Adipocyte (in vitro differentiated cells): ENCODE data around the gene LIMA1.

Experiments
- DNase-seq: peaks from one replicate; pipeline ENCODE4 v3.0.0-alpha.2; 2015; ENCODE audit warnings: low read depth
- H3K27me3 ChIP-seq: replicated peaks from 2 replicates; pipeline ENCODE4 v1.7.0; 2013; ENCODE audit warnings: mild to moderate bottlenecking, low read length, moderate library complexity; ENCODE audit not compliant: control insufficient read depth, insufficient read depth
- H3K36me3 ChIP-seq: 2 replicates; pipeline ENCODE4 v1.7.0; 2013; ENCODE audit warnings: low read length, mild to moderate bottlenecking, moderate library complexity; ENCODE audit not compliant: control insufficient read depth, insufficient read depth, severe bottlenecking
- H3K4me1 ChIP-seq: 2 replicates; pipeline ENCODE4 v1.7.0; 2013; ENCODE audit warnings: mild to moderate bottlenecking, low read length, moderate library complexity; ENCODE audit not compliant: control insufficient read depth, insufficient read depth
- H3K4me3 ChIP-seq: 2 replicates; pipeline ENCODE4 v1.7.0; 2013; ENCODE audit warnings: mild to moderate bottlenecking, low read length, moderate library complexity
- H3K9ac ChIP-seq: 2 replicates; pipeline ENCODE4 v1.7.0; 2013; ENCODE audit warnings: mild to moderate bottlenecking, low read length, moderate library complexity
- H3K9me3 ChIP-seq: 2 replicates; pipeline ENCODE4 v1.7.0; 2013; ENCODE audit warnings: mild to moderate bottlenecking, low read length, moderate library complexity; ENCODE audit not compliant: control insufficient read depth

LIMA1 gene

DNA sequence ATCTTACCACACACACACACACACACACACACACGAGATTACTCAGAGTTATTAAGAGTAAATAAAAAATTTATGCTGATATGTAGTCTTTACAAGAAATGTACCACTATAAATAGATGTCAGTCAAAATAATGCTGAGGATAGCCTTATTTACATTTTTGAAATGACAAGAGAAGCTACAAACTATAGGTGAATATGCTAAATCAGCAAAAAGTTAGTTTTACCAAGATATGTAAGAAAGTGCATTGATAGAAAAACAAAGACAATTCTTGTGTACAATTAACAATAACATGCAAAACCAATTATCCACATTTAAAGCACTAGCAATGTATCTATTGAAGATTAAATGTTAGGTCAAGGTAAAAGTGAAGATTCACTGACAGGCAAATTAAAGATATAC is 69.3 kb downstream of the LIMA1 start:
- H3K9me3 ChIP-seq, result no peaks in the 10 kb centered on the region
- no peak for DNase-seq
- H3K27me3 ChIP-seq, result no peaks in the 10 kb centered on the region
- no peak overlapping the region for H3K4me3 ChIP-seq
- H3K9ac ChIP-seq, result no peak overlapping the region
- peaks cover 57% of the 10 kb centered on the region for H3K4me1 ChIP-seq
- H3K36me3 ChIP-seq, result peaks cover 53% of the 10 kb centered on the region

DNA sequence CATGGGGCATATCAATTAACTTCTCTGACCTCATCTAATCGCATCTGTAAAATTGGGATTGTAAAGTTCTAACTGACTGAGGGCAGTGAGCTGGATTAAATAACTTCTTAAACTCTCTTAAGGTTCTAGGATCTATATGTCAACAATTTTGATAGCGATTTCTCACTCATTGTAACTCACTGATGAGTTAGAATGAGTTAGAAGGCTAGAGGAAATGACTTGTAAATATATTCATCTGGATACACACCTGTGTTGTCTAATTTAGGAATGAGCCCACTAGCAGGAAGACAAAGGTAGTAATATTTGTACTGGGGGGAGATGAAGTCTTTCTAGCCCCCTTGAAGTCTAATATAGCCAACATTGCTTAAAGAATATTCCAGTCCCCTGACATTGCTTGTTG is 69.9 kb downstream of the LIMA1 start:
- Histone ChIP-seq H3K36me3 (peaks cover 57% of the 10 kb centered on the region), H3K9ac (no peak overlapping the region), H3K4me1 (peaks cover 55% of the 10 kb centered on the region), H3K9me3 (no peaks in the 10 kb centered on the region), H3K4me3 (no peak overlapping the region), H3K27me3 (no peaks in the 10 kb centered on the region)
- no peak for DNase-seq

DNA sequence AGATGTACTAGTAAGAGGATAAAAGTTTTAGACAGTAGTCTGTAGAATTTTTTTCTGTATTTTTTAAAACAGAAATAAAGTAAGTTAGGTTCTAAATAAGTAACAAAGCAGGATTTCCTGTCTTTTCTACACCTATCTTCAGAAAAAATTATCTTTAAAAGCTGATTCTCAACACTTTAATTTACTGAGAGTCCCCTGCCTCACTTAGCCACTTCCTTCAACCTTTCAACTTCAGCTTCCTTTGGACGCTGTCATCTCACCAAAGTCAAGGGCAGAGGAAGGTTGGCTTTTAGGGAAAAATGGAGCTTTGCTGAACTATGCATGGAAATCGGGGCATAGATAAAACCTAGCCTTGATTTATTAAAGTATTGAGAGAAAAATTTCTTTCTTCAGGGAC is 71.3 kb downstream of the LIMA1 start:
- H3K36me3 ChIP-seq, result peaks cover 51% of the 10 kb centered on the region
- H3K27me3 ChIP-seq, result no peaks in the 10 kb centered on the region
- no peaks in the 10 kb centered on the region for H3K9me3 ChIP-seq
- peak overlapping the region; percentile 59 for H3K9ac ChIP-seq
- no peak for DNase-seq
- peak overlapping the region; percentile 57 for H3K4me3 ChIP-seq
- H3K4me1 ChIP-seq, result peaks cover 45% of the 10 kb centered on the region

DNA sequence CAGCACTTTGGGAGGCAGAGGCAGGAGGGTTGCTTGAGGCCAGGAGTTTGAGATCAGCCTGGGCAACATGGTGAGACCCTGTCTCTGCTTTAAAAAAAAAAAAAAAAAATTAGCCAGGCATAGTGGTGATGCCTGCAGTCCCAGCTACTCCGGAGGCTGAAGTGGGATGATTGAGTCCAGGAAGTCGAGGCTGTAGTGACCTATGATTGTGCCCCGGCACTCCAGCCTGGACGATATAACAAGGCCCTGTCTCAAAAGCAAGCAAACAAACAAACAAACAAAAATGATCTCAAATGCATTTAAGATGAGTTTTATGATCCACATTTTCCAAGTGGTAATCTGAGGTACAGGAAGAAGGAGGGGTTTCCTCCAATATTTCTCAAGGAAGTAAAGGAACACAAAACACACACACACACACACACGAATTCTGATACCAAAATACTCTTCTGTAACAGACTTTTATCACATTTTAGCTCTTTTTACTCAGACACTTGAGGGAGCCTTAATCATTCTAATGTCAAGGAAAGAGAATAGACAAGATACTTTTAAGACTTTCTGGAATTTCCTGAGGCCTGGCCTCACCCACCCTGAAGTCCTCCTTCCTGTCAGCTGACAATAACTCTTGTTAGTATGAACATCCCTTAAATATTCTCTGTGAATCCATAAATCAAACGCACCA is 71.8 kb downstream of the LIMA1 start:
- no peaks in the 10 kb centered on the region for H3K9me3 ChIP-seq
- peak overlapping the region; percentile 57 for H3K4me3 ChIP-seq
- H3K4me1 ChIP-seq, result peaks cover 41% of the 10 kb centered on the region
- H3K9ac ChIP-seq, result peak overlapping the region; percentile 59
- peaks cover 55% of the 10 kb centered on the region for H3K36me3 ChIP-seq
- no peaks in the 10 kb centered on the region for H3K27me3 ChIP-seq
- no peak for DNase-seq

DNA sequence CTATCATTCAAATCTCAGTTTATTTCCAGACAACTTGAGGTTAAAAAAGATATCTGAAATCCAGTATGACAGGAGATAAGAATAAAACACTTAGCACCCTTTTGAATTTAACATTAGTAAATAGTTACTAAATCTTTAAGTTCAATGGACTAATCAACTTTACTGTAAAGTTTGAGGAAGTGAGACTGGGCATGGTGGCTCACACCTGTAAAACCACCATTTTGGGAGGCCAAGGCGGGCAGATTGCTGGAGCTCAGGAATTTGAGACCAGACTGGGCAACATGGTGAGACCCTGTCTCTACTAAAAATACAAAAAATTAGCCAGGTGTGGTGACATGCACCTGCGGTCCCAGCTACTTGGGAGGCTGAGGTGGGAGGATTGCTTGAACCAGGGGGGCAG is 75.9 kb downstream of the LIMA1 start:
- H3K9ac ChIP-seq, result no peak overlapping the region
- no peak overlapping the region for H3K4me3 ChIP-seq
- no peaks in the 10 kb centered on the region for H3K9me3 ChIP-seq
- DNase-seq, result no peak
- H3K27me3 ChIP-seq, result no peaks in the 10 kb centered on the region
- H3K36me3 ChIP-seq, result peaks cover 71% of the 10 kb centered on the region
- peaks cover 17% of the 10 kb centered on the region for H3K4me1 ChIP-seq

DNA sequence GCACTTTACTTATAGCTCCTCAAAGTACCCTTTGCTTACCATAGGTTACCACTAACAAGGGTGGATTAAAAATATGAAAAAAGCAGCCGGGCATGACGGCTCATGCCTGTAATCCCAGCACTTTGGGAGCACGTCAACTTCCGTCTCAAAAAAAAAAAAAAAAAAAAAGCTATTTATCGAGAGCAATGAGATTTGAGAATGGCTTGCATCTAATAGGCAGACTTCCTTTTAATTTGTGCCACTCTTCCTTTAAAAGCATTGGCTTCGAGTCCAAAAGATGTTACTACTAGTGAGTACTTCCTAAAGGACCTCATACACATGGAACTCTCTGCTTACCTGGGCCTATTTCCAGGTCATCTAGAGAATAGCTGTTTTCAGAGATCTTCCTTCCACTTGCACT is 77.7 kb downstream of the LIMA1 start:
- H3K4me1 ChIP-seq, result peaks cover 18% of the 10 kb centered on the region
- no peak overlapping the region for H3K9ac ChIP-seq
- H3K27me3 ChIP-seq, result no peaks in the 10 kb centered on the region
- no peaks in the 10 kb centered on the region for H3K9me3 ChIP-seq
- DNase-seq, result no peak
- peaks cover 78% of the 10 kb centered on the region for H3K36me3 ChIP-seq
- no peak overlapping the region for H3K4me3 ChIP-seq

DNA sequence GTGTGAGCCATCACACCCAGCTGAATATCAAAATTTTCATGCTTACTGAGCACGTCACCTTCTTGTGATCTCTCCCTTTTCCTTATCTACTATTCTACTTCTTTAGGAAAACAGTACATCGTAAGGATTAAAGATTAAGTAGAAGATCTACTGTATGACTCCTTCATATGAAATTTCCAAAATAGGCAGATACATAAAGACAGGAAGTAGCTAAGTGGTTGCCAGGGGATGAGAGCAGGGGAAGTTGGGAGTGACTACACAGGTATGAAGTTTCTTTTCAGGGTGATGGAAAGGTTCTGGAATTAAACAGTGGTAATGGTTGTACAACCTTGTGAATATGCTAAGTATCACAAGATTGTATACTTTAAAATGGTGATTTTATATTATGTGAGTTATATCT is 79.6 kb downstream of the LIMA1 start:
- H3K4me1 ChIP-seq, result peaks cover 17% of the 10 kb centered on the region
- no peak for DNase-seq
- no peaks in the 10 kb centered on the region for H3K27me3 ChIP-seq
- H3K4me3 ChIP-seq, result no peak overlapping the region
- peaks cover 87% of the 10 kb centered on the region for H3K36me3 ChIP-seq
- no peaks in the 10 kb centered on the region for H3K9me3 ChIP-seq
- H3K9ac ChIP-seq, result no peak overlapping the region

DNA sequence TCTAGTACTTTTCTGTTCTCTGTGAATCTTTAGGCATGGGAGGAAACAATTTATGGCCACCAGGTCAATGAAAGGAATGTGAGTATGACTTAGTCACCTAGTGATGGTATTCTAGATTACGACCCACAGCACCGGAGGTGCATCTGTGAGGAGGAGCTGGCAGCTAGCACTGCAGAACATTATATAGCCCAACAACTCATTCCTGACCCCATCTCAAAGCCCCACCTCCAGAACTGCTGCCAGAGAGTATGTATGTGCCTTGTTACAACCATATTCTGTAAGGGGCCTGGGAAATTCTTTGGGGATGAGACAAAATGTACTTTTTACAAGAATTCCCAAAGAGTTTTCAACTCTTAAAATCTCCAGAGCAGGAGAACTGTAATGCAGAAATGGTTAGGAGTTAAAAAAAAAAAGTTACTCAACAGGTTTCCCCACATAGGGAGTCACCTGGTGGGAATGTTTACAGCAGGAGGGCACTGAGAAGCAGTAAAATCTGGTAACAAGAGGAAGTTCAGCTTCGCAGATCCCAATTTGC is 81.3 kb downstream of the LIMA1 start:
- Histone ChIP-seq H3K4me3 (no peak overlapping the region), H3K9ac (no peak overlapping the region), H3K36me3 (peaks cover 98% of the 10 kb centered on the region), H3K9me3 (no peaks in the 10 kb centered on the region), H3K4me1 (peaks cover 21% of the 10 kb centered on the region), H3K27me3 (no peaks in the 10 kb centered on the region)
- peak; percentile 65 for DNase-seq

DNA sequence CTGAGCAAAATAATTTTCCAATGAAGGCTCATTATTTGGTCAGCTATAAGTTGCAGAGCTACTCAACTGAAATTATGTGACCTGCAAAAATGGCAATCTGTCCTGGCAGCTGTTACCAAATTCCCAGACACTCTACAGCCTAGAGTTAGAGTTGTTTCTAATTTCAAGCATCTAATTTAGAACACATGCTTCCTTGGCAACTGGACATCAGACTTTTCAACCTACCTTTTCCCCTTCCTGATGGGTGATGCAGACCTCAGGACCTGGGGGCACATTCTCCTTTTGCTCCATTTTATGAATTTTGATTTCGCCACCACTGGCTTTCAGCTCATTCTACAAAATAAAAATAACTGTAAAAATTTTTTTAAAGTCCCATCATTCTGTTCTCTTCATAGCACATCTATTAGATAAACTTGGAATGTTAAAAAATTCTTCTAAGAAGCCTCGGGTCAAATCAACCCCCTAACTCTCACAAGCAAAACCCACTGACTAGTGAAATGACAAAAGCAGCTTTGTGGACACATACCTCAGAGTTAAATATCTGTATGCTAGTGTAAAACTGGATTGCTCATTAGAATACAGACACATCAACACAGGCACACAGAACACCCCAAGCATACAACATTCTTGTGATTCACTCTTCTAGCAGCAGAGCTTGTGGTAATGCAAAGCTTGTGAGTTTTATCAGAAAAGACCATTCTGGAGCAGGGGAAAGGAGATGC is 82.6 kb downstream of the LIMA1 start:
- H3K9ac ChIP-seq, result peak overlapping the region; percentile 44

DNA sequence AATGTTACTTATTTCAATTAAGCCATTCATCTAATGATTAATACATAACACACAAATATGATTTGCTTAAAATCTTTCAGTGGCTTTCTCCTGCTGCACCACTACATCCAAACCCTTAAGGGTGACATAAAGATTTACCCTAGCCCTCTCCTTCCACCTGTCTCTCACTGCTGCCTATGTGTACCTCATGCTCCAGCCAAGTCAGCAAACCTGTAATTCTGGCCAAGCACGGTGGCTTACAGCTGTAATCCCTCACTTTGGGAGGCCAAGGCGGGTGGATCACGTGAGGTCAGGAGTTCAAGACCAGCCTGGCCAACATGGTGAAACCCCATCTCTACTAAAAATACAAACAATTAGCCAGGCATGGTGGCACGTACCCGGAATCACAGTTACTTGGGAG is 84.5 kb downstream of the LIMA1 start:
- DNase-seq, result no peak
- Histone ChIP-seq H3K27me3 (no peaks in the 10 kb centered on the region), H3K9ac (no peak overlapping the region), H3K36me3 (peaks cover 97% of the 10 kb centered on the region), H3K4me1 (peaks cover 32% of the 10 kb centered on the region), H3K4me3 (no peak overlapping the region), H3K9me3 (no peaks in the 10 kb centered on the region)

More for the DNA sequence above, 82.6 kb downstream of the LIMA1 start:
- no peak overlapping the region for H3K4me3 ChIP-seq
- H3K27me3 ChIP-seq, result no peaks in the 10 kb centered on the region
- H3K4me1 ChIP-seq, result peaks cover 31% of the 10 kb centered on the region
- H3K9me3 ChIP-seq, result no peaks in the 10 kb centered on the region
- DNase-seq, result peak; percentile 75
- H3K36me3 ChIP-seq, result peaks cover 100% of the 10 kb centered on the region

DNA sequence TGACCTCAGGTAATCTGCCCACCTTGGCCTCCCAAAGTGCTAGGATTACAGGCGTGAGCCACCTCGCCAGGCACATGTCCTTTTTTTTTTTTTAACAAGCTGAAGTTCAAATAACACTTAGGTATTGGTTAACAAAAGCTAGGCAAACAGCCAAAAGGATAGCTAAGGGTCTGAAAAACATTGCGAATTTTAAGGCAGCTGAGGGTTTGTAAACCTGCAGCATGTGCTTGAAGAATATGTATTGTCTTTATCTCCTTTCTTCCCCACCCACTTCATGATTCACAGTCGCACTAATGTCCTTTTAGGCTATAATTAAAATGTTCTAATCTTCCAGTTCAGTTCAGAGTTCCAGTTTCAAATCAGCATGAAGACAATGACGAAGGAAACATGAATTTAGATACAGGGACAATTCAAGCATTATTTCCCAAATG is 86.0 kb downstream of the LIMA1 start:
- H3K9ac ChIP-seq, result no peak overlapping the region
- no peaks in the 10 kb centered on the region for H3K9me3 ChIP-seq
- peaks cover 91% of the 10 kb centered on the region for H3K36me3 ChIP-seq
- no peak overlapping the region for H3K4me3 ChIP-seq
- no peaks in the 10 kb centered on the region for H3K27me3 ChIP-seq
- DNase-seq, result no peak
- H3K4me1 ChIP-seq, result peaks cover 38% of the 10 kb centered on the region
